Heart left ventricle (tissue), 16 donors: ENCODE measurements around the gene OR2H2. TPM values are rescaled to one million over a fixed set of nuclear protein-coding genes. Genes with fewer than 3 reads are reported as not detected.
A peak's percentile ranks its signal among the peaks of the same experiment; 100 is the strongest.

ENCODE experiments used
- ATAC-seq, 4 donors: fragments of 200-7000 bp; cut with Tn5 transposase; one replicate each; pipeline ENCODE4 v1.9.1; 2020 to 2022; ENCODE audit warnings: moderate library complexity in 4 of 4, mild to moderate bottlenecking in 3 of 4, moderate number of reproducible peaks in 1 of 4
- DNase-seq, 5 donors: peaks; one replicate each; pipeline ENCODE4 v3.0.0-alpha.2; 2020
- H3K27ac ChIP-seq, 12 donors: fragments of 200-600 bp; sonication (generic) in 4 of 12; one replicate each; pipeline versions ENCODE4 v1.5.0 to v1.8.0; 2016 to 2022; ENCODE audit warnings: mild to moderate bottlenecking in 2 of 12
- H3K27me3 ChIP-seq, 9 donors: fragments of 200-600 bp; sonication (generic) in 2 of 9; one replicate each; pipeline versions ENCODE4 v1.5.1 to v1.8.0; 2016 to 2022; ENCODE audit warnings: mild to moderate bottlenecking in 3 of 9
- H3K36me3 ChIP-seq, 9 donors: fragments of 200-600 bp; sonication (generic) in 2 of 9; one replicate each; pipeline versions ENCODE4 v1.5.0 to v1.8.0; 2018 to 2022; ENCODE audit warnings: mild to moderate bottlenecking in 2 of 9
- H3K4me1 ChIP-seq, 12 donors: fragments of 200-600 bp; sonication (generic) in 4 of 12; one replicate each; pipeline versions ENCODE4 v1.5.0 to v1.8.0; 2016 to 2022; ENCODE audit warnings: mild to moderate bottlenecking in 3 of 12
- H3K4me3 ChIP-seq, 12 donors: fragments of 200-600 bp; sonication (generic) in 4 of 12; one replicate each; pipeline versions ENCODE4 v1.5.0 to v1.8.0; 2017 to 2022; ENCODE audit warnings: mild to moderate bottlenecking in 9 of 12, moderate library complexity in 4 of 12
- H3K9me3 ChIP-seq, 12 donors: fragments of 200-600 bp; sonication (generic) in 4 of 12; one replicate each; pipeline versions ENCODE4 v1.5.0 to v1.8.0; 2016 to 2022; ENCODE audit warnings: mild to moderate bottlenecking in 1 of 12
- CTCF ChIP-seq, 12 donors: fragments of 200-600 bp; sonication (generic) in 4 of 12; IDR thresholded peaks; one replicate each; pipeline versions ENCODE4 v1.5.0 to v1.8.0; 2018 to 2022; ENCODE audit warnings: antibody characterized with exemption in 12 of 12, mild to moderate bottlenecking in 5 of 12
- POLR2A ChIP-seq, 2 donors: fragments of 450-650 bp; IDR thresholded peaks; one replicate each; pipeline ENCODE4 v1.6.1; 2017; ENCODE audit warnings: antibody characterized with exemption in 2 of 2, mild to moderate bottlenecking in 2 of 2, moderate library complexity in 2 of 2
- WGBS, 4 donors: extraction: QIAGEN DNeasy Blood & Tissue Kit in 2 of 4; methylation state at CpG; one replicate each; pipeline versions ENCODE4 v1.1.5 to v1.1.7; 2013 to 2018; 5-methylcytosine and 5-hydroxymethylcytosine counted together
- intact Hi-C, 10 donors: fragments of 100-400 bp; cut with DNase I; formaldehyde crosslinking; loops; one replicate each; pipeline versions ENCODE4 v1.11.1 to v1.14.2; 2022
- polyA plus RNA-seq, 2 donors: library from polyadenylated mRNA; stranded (reverse); fragments of 200-250 nt; gene quantifications; one replicate each; pipeline ENCODE4 v1.2.3, GENCODE V29; 2013
- total RNA-seq, 9 donors: library from RNA; depleted of rRNA in 2 of 9; stranded (reverse); fragments of >200 nt in 2 of 9; fragmentation: NEBNext Ultra II Directional in 3 of 9; extraction: Animal tissue kit (Norgen Biotek cat#: 25700) in 3 of 9; gene quantifications; one replicate each; pipeline versions ENCODE4 v1.1.0 to v1.2.4, GENCODE V29; 2016 to 2023
- donor health status: ischemic (EF 13 %, LVEDD 7.1; RV severe dilation, severe dysfunction).
- donor health status: healthy with polysubstance abuse.
- donor health status: DM: no; HTN: yes; CAD: no.
- donor health status: DM: no; HTN: no; CAD: no.
- donor health status: ischemic (EF 25% LVEDD 6.9; RV normal size, moderate dysfunction).
- donor health status: ischemic (EF 25% LVEDD 5.7; RV mildly dilated, moderate dysfunction).
- donor health status: healthy.
- donor health status: DM: yes; HTN: yes; CAD: no.
- donor health status: ischemic (EF 35%, LVEDD 5.7; RV mildly dilated, moderate dysfunction).
- donor health status: nonischemic (EF 11% LVEDD 7.7; RV severe dilation, severe dysfunction).
- donor health status: DM: yes; HTN: yes; CAD: no.
- donor health status: PGD.
- donor health status: ischemic (EF 29% LVEDD 5.4; RV normal size, mild dysfunction).
- donor health status: nonischemic (EF 23%, LVEDD 6.1; RV moderate dilation, normal function).

The OR2H2 gene
- total and polyA plus RNA-seq, 11 donors = not detected

- no peaks in the 10 kb centered on the region for H3K9me3 ChIP-seq
- no peaks in the 10 kb centered on the region for H3K36me3 ChIP-seq
- DNase-seq (no peak), ATAC-seq (no peak)
- H3K27me3 ChIP-seq = peaks cover 0 to 34% (median 0%) of the 10 kb centered on the region in 9 donors
- H3K27ac ChIP-seq = no peak overlapping the region
- TF ChIP-seq POLR2A (IDR thresholded peaks at IDR 0.05) (no peak), CTCF (IDR thresholded peaks at IDR 0.05) (no peak)
- H3K4me3 ChIP-seq = no peak overlapping the region
- intact Hi-C loops = no loop called here
- H3K4me1 ChIP-seq = no peaks in the 10 kb centered on the region
Observed at GRCh38 chr6:29576056-29576455, 8.9 kb upstream of the OR2H2 start.

DNA sequence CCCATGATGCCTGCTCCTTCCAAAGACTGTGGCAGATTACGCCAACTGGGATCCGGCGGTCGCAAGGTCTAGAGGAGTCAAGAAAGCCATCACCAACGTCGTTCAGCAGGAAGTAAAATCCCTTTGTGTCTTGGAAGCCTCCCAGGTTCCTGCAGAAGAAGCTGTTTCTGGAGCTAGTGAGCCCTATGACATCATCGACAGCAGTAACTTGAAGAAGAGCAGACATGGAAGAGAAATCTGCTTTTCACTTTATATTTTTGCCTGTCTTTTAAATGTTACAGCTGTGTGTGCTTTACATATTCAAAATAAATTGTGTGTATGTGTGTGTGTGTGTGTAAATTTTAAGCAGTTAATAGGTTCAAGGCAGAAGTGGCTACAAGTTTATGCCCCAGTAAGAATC lies 7.4 kb upstream of the OR2H2 start:
- H3K4me1 ChIP-seq = no peaks in the 10 kb centered on the region
- no peaks in the 10 kb centered on the region for H3K9me3 ChIP-seq
- H3K27ac ChIP-seq = no peak overlapping the region
- no peaks in the 10 kb centered on the region for H3K36me3 ChIP-seq
- DNase-seq (no peak), ATAC-seq (no peak)
- 43 to 65% (median 57%) methylated on average over 7 of the region's 7 CpGs for WGBS, 4 donors
- no peak overlapping the region for H3K4me3 ChIP-seq
- TF ChIP-seq CTCF (IDR thresholded peaks at IDR 0.05) = no peak
- no peak for TF ChIP-seq POLR2A (IDR thresholded peaks at IDR 0.05)
- intact Hi-C loops = no loop called here
- peaks cover 0 to 32% (median 0%) of the 10 kb centered on the region in 9 donors for H3K27me3 ChIP-seq

DNA sequence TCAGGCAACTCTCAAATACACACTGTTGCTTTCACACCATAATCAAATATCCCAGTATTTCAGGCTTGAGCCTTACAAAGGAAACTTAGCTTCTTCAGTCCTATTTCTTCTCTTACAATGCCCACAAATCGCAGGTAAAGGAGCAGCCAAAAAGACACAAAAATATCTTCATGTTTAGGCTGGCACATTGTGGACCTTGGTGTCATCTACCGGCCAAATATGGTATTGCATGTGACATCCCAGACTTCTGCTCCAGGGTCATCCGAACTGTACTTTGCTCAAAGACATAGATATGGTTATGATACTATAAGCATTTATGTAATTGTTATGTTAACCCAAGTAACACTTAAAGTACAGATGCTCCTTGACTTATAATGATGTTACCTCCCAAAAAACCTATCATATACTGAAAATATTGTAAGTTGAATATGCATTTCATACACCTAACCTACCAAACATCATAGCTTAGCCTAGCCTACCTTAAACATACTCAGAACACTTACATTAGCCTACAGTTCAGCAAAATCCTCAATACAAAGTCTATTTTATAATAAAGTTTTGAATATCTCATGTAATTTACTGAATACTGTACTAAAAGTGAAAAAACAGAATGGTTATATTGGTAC lies 4.6 kb downstream of the OR2H2 start:
- Histone ChIP-seq H3K4me1 (peaks cover 0 to 7% (median 0%) of the 10 kb centered on the region in 12 donors), H3K36me3 (no peaks in the 10 kb centered on the region), H3K27ac (no peak overlapping the region), H3K27me3 (peaks cover 0 to 21% (median 4%) of the 10 kb centered on the region in 9 donors), H3K4me3 (no peak overlapping the region), H3K9me3 (no peaks in the 10 kb centered on the region)
- intact Hi-C loops = loop anchor here in 9 of 10 donors (2.0 to 5.0 kb wide), 3 partner anchors 902 to 907 kb away; no protein-coding TSS in a partner anchor
- WGBS, 4 donors = 3 to 8% (median 5%) methylated on average over 3 of the region's 3 CpGs
- TF ChIP-seq POLR2A (IDR thresholded peaks at IDR 0.05) (no peak), CTCF (IDR thresholded peaks at IDR 0.05) (peak; percentile 82 to 97 (median 94))
- ATAC-seq (peak in 3 of 4 donors; percentile 63 to 72 (median 63)), DNase-seq (peak in 1 of 5 donors; percentile 28)

DNA sequence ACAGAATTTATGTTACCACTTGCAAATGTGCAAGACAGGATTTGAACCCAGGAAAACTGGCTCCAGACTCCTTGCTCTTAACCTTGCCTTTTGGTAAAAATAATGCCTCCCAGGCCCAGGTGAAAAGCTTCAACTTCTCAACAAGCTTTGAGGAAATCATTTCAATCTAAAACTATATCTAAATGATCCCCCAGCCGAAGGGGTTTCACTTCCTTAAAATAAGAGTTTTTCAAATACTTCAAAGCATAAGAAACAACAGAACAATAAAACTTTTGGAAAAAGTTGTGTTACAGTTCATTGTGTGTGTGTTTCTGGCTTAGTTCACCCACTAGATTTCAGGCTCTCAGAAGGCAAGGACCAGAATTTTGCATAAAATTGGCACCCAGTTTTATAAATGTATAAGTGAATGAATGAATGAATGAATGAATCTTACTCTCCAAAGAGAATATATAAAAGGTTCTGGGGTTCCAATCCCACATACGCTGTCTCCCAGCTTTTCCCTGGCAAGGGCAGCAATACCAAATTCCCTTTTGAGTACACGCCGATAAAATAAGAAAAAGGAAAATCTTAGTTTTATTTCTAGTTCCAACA lies 5.4 kb downstream of the OR2H2 start:
- Histone ChIP-seq H3K27ac (no peak overlapping the region), H3K36me3 (no peaks in the 10 kb centered on the region), H3K9me3 (no peaks in the 10 kb centered on the region), H3K27me3 (peaks cover 0 to 21% (median 2%) of the 10 kb centered on the region in 9 donors), H3K4me3 (no peak overlapping the region), H3K4me1 (peaks cover 0 to 7% (median 0%) of the 10 kb centered on the region in 12 donors)
- TF ChIP-seq POLR2A (IDR thresholded peaks at IDR 0.05) = no peak
- no peak for TF ChIP-seq CTCF (IDR thresholded peaks at IDR 0.05)
- 71 to 89% (median 87%) methylated on average over 4 of the region's 4 CpGs for whole genome bisulfite sequencing, 4 donors
- no peak for ATAC-seq
- intact Hi-C loops = loop anchor here in 1 of 10 donors (2.0 kb wide), 1 partner anchor 904 kb away; no protein-coding TSS in a partner anchor
- no peak for DNase-seq
